Activated CD8-positive, alpha-beta memory T cell treated with anti-CD3 and anti-CD28 coated beads, Interleukin-2, amount 50 U/mL, for 48 hours (primary cell): ENCODE results near the gene FAM200A.
A peak's percentile ranks its signal among the peaks of the same experiment; 100 is the strongest.
"Not testable (repeated sequence)": the region's sequence is repeated elsewhere in the genome, so short reads cannot be mapped to it uniquely, and the experiment has no call there.

ENCODE experiments used
- DNase-seq: peaks from one replicate; pipeline ENCODE4 v3.0.0-alpha.2; 2020

Gene FAM200A

GRCh38 chr7:99551767-99552463 lies at the start of gene FAM200A:
FAM200A (minus strand) TSS chr7:99552114; CDS start chr7:99548407, 3,707 bp downstream.
- DNase-seq: peak; percentile 93

DNA sequence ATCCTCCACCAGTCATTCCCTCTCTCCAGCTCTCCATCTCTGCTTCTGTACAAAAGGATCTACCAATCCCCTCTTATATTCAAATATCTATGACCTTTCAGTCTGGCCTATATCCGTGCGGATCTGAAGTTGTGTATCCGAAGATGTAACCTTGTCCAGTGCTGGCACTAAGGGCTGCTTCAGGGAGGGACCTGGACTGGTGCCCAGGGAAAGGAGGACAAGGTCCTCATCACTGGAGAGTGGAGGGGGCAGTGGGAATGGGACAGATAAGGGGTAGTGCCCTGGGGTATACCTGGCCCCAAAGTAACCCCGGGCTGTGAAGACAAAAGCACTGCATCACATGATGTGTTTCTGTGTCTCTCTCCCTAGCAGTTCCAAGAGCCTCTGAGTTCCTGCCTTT lies 47.9 kb upstream of the FAM200A start:
- DNase-seq: no peak

DNA sequence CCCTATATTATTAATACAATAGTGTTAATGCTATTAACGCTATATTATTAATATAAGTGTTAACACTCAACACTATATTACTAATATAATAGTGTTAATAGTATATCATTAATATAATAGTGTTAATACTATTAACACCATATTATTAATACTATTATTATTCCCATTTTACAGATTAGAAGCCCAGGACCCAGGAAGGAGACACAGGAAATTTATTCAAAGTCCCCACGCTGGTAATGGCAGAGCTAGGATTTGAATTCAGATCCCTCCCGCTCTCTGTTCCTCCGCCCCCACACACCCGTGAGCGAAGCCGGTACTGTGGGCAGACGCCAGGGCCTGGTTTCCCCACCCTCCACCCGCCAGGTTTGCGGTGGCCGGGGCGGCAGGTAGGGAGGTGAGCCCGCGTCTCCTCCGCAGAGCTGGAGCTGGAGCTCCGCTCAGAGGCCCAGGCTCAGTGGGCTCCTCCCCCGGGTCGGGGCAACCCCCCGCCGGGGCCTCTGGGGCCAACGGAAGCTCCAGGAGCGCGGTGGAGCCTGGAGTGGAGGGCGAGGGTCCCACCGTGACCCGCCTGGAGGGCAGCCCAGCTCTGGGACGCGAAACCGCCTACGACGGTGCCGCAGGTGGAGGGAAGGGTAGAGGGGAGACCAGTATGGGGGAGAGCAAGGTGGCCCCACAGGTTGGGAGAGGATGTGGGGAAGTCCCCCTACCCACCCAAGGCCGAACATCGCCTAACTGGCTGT lies 46.0 kb upstream of the FAM200A start, which contains the start of gene TMEM225B:
Gene TMEM225B (plus strand): TSS at position 506 of the 740 bp plus-strand sequence. CDS start 6,122 bp downstream, outside the sequence.
- DNase-seq: no peak

GRCh38 chr7:99596408-99596955 lies 44.6 kb upstream of the FAM200A start:
- DNase-seq: no peak

GRCh38 chr7:99594948-99595745 lies 43.2 kb upstream of the FAM200A start:
- no peak for DNase-seq

GRCh38 chr7:99588868-99589267 lies 37.0 kb upstream of the FAM200A start:
- no peak for DNase-seq

DNA sequence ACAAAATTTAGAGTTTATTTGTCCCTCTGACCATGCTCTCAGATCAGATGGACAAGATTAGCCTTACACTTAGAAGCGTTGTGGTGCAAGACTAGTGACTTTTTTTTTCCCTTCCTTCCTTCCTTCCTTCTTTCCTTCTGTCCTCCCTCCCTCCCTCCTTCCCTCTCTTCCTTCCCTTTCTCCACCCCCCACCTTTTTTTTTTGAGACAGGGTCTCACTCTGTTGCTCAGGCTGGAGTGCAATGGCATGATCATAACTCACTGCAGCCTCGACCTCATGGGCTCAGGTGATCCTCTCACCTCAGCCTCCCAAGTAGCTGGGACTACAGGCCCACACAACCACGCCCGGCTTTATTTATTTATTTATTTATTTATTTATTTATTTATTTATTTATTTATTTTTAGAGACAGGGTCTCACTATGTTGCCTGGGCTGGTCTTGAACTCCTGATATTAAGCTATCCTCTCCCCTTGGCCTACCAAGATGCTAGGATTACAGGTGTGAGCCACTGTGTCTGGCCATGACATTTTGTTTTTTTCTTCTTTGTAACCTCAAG lies 28.9 kb upstream of the FAM200A start:
- not testable (repeated sequence) for DNase-seq

DNA sequence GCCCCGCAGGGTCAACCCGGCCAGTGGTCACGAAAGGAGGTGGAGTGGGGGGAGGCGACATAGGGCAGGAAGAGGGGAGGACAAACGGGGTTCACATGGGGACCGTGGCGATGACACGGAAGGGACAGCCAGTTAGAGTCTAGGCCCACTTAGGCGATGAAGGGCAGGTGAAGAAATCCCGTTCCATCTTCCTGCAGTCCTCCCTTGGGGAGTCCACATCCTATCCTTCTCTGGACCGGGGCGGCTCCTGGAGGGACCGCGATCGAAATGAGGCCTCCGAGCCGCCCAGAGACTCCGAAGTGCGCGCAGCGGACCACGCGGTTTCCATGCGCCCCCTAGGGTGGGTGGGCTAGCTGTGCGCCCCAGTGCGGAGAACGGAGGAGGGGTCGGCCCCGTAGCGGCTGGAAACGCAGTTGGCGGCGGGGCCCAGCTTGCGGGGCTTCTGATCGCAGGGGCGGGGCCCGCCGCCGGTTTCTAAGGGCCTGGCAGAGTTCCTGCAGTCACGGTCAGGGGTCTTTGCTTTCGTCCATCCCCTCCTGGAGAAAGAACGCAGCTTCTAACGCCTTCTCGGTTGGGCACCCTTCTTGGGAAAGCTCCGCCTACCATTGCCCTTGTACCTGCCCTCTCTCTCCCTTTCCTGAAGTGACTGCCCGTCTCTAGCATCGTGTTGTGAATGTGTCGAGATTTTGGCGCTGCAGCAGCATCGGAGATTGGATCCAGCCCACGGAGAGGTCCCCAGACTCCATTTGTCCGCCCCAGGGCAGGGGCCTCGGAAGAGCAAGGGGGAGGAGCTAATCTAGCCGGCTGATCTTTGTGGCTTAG lies 28.3 kb upstream of the FAM200A start:
- DNase-seq: peak; percentile 78

DNA sequence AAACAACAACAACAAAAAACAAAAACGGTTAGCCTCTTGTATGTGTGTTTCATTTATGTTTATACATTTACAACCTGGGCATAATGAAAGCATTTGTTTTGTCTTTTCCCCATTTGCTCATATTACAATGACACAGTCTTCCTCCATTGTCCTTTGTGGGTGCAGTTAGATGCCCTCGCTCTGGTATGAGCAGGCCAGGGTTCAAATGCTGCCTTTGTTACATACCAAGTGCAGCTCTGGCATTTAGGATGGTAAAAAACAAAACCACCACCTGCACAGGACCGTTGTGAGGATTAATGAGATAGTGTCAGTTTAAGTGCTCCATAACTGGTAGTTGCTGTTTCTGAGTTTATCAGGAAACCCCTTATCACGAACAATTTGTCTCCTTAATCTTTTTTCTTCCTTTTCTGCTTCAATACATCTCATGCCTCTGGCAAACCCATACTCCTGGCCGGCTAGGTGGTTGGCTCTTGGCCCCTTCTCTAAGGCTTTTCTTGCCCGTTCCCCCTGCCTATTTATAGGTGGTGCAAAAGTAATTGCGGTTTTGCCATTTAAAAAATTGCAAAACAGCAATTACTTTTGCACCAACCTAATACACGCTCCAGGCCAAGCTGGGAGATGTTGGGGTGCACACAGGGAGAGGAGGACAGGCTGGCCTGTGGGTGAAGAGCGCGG lies 27.5 kb upstream of the FAM200A start:
- no peak for DNase-seq

- DNase-seq: no peak
These were observed 24.3 kb upstream of the FAM200A start for GRCh38 chr7:99576251-99576650.

GRCh38 chr7:99573257-99573656 lies 21.3 kb upstream of the FAM200A start:
- DNase-seq: no peak

DNA sequence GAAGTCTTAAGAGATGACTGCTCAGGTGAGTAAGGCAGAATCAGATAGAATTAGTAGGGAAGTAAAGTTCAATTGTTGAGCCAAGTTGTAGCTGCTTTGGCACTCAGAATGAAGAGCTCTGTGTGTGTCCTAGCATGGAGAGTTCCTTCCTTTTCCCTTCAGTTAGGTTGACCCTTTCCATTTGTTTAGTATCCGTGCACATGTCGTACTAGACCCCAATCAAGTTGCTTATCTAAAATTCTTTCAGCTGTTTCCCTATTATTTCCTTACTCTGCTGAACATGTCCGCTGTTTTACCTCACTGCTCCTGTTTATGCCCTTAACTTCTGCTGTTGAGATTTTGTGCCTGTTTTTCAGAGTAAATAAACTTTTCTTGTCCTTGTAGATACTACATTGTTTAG lies 19.9 kb upstream of the FAM200A start:
- DNase-seq: no peak

- DNase-seq: not testable (repeated sequence)
These were observed 16.9 kb upstream of the FAM200A start for GRCh38 chr7:99568770-99569169.

DNA sequence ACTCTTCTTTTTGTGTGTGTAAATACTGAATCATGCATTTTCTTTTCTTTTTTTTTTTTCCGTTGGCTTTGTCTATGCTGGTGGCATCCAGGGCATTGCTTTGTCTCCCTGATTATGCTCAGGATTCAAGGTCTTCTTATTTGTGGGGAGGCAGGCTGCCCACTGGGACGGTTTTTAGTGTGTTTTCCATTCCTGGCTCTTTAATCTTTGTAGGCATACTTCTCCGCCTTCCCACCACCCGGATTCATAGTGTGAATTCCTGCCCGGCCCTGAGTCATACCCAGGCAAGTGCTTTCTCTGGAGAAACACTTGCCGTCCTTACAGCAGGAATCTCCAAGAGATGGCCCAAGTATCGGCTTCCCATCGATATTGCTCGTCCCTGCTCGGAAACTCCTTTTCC lies 11.7 kb upstream of the FAM200A start:
- DNase-seq: no peak

GRCh38 chr7:99562832-99563231 lies 10.9 kb upstream of the FAM200A start:
- DNase-seq: peak; percentile 63

- no peak for DNase-seq
These were observed 10.3 kb upstream of the FAM200A start for GRCh38 chr7:99562114-99562784.

DNA sequence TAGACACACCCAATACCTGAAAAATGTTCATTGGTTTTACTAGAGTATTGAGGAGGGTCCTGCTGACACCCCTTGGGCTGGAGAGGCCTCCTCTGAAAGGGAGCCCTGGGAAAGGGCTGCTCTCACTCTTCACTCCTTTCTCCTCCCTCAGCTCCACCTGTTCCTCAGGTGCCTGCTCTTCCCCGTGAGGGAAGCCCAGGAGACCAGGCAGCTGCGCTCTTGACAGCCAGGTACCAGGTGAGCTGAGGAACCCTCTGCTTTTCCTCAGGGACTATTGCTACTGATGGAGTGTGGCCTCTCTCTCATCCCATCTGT lies 9.8 kb upstream of the FAM200A start:
- DNase-seq: no peak

DNA sequence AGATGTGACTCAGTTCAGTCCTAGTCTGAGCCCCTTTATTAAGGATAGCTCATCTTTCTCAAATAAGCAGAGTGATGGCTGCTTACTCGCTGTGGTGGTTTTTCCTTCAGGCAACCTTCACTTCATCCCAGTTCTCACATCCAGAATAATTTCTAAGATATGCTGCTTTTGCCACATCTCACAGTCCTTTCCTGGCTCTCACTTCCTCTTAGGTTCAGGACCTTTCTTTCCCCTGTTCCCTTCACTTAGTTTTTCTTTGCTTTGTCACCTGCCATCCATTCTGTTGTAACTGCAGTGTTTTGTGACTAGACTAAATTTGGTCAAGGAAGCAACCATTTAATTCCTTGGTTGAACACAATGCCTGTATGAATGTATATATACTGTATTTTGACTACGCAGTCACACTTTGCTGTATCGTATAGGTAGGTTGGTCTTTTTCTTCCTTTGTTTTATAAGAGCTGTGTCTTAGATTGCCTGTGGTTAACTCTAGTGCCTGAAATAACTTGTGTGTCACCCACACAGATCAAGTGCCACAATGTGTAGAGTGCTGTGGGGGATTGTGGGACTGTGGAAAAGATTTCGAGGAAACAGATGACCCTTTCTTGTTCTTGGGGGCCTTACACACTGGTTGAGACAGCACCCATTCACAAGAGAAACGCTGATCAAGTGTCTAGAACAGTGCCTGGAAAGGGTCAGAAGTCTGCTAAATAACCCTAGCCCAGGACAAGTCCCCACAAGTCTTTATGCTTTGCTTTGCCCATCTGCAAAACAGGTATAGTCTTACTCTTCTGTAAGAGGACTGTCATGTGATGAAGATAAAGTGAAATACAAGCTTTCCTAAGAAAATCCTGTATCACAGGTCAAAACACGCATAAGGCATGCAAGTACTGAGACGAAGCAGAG lies 9.2 kb upstream of the FAM200A start:
- DNase-seq: no peak

GRCh38 chr7:99559175-99559915 lies 7.4 kb upstream of the FAM200A start:
- DNase-seq: no peak
